ENCODE results near the gene PRKD3.
A peak's percentile ranks its signal among the peaks of the same experiment; 100 is the strongest.

PRKD3 gene

GRCh38 chr2:37324786-37325624 lies at the start of gene PRKD3:
Gene PRKD3, minus strand, starts transcription at chr2:37324833. Its CDS starts 8,309 bp downstream, at chr2:37316524.
- DNase-seq = no peak

GRCh38 chr2:37372000-37372399 lies 47.4 kb upstream of the PRKD3 start:
- DNase-seq = no peak

GRCh38 chr2:37370666-37371065 lies 46.0 kb upstream of the PRKD3 start:
- DNase-seq = no peak

GRCh38 chr2:37367984-37368383 lies 43.4 kb upstream of the PRKD3 start:
- DNase-seq = no peak

GRCh38 chr2:37367310-37367709 lies 42.7 kb upstream of the PRKD3 start:
- no peak for DNase-seq

GRCh38 chr2:37366773-37367172 lies 42.1 kb upstream of the PRKD3 start:
- no peak for DNase-seq

- DNase-seq = no peak
Measured at GRCh38 chr2:37365669-37366068, 41.0 kb upstream of the PRKD3 start.

- no peak for DNase-seq
Measured at GRCh38 chr2:37364351-37364750, 39.7 kb upstream of the PRKD3 start.

GRCh38 chr2:37361994-37362698 lies 37.5 kb upstream of the PRKD3 start:
- DNase-seq = no peak

GRCh38 chr2:37361216-37361815 lies 36.7 kb upstream of the PRKD3 start:
- DNase-seq = no peak

GRCh38 chr2:37358466-37358865 lies 33.8 kb upstream of the PRKD3 start:
- DNase-seq = no peak

GRCh38 chr2:37357530-37357929 lies 32.9 kb upstream of the PRKD3 start:
- DNase-seq = no peak

GRCh38 chr2:37357069-37357468 lies 32.4 kb upstream of the PRKD3 start:
- DNase-seq = no peak

GRCh38 chr2:37356299-37356698 lies 31.7 kb upstream of the PRKD3 start:
- no peak for DNase-seq

- DNase-seq = no peak
Measured at GRCh38 chr2:37355735-37356134, 31.1 kb upstream of the PRKD3 start.

- no peak for DNase-seq
Measured at GRCh38 chr2:37354531-37354930, 29.9 kb upstream of the PRKD3 start.

- peak; percentile 59 to 63 for DNase-seq
Measured at GRCh38 chr2:37350034-37350433, 25.4 kb upstream of the PRKD3 start.

GRCh38 chr2:37349231-37349860 lies 24.7 kb upstream of the PRKD3 start:
- peak; percentile 31 to 48 for DNase-seq

- no peak for DNase-seq
Measured at GRCh38 chr2:37348155-37348554, 23.5 kb upstream of the PRKD3 start.

- no peak for DNase-seq
Measured at GRCh38 chr2:37344453-37345361, 20.1 kb upstream of the PRKD3 start, which contains the start of gene QPCT. Gene QPCT, plus strand, starts transcription at chr2:37344630. Its CDS starts 102 bp downstream, at chr2:37344732.

- DNase-seq = no peak
Measured at GRCh38 chr2:37343537-37344434, 19.2 kb upstream of the PRKD3 start.
